Uterus (tissue), 2 donors: ENCODE data around the gene PEX11A.

ENCODE experiments used
- CTCF ChIP-seq, 4 experiments: fragments of 200-600 bp in 2 of 4; fragments of 450-650 bp in 2 of 4; sonication (generic) in 2 of 4; IDR thresholded peaks; one replicate each; pipeline ENCODE4 v1.5.1; 2016 to 2019; ENCODE audit warnings: antibody characterized with exemption in 4 of 4, mild to moderate bottlenecking in 2 of 4, moderate library complexity in 1 of 4
- POLR2A ChIP-seq, 2 donors: fragments of 450-650 bp; IDR thresholded peaks; one replicate each; pipeline ENCODE4 v1.6.1; 2016; ENCODE audit warnings: antibody characterized with exemption in 2 of 2, mild to moderate bottlenecking in 1 of 2, moderate library complexity in 1 of 2

DNA sequence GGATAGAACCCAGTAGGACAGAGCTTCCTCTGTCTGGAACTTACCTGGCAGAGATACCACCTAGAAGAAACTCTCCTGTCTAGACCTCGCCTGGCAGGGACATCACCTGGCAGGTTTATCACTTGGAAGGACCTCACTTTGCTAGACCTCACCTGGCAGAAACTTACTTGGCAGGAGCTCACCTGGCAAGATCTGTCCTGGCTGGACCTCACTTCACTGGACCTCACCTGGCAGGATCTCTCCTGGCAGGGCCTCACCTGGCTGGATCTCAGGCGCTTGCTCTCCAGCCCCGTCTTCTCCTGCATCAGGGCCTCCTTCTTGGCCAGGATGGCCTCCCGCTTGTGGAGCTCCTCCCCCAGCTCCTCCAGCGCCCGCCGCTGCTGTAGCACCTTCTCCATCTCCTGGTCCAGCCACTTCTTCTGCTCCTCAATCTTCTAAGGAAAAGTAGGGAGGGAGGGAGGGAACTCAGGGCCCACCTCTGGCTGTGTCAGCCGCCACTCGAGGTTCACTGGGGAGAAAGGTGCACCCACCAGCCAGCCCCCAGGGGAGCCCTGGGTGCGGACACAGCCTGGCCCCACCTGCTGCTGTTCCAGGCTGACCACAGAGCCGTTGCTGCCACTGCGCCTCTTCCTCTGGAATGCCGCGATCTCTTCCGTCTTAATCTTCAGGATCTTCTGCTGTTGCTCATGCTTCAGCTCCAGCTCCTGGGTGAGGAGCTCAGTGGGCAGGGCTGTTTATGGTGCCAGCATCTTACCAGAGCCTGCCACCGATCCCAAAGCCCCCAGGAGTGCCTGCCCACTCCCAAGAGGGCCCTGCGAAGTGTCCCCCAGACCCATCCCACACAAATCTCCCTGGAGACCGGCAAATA lies 57.8 kb downstream of the PEX11A start:
- TF ChIP-seq CTCF (IDR thresholded peaks at IDR 0.05) (no peak), POLR2A (IDR thresholded peaks at IDR 0.05) (no peak)
